SK-N-SH (cell line): ENCODE measurements around the gene SP9. TPM values are rescaled to one million over a fixed set of nuclear protein-coding genes. Genes with fewer than 3 reads are reported as not detected.

ENCODE experiments used
- CTCF ChIA-PET: fragments of 300-600, 350-600 bp; formaldehyde crosslinking; extraction: SDS; loops from one replicate; lab custom pipeline; 2021; lab: Yijun Ruan, JAX
- POLR2A ChIA-PET: fragments of 350-600 bp; sonication (Branson Sonifier 250); formaldehyde crosslinking; extraction: SDS; loops from one replicate; lab custom pipeline; 2020; ENCODE audit warnings: antibody characterized with exemption, inconsistent platforms; lab: Yijun Ruan, JAX
- DNase-seq: peaks from one replicate; pipeline ENCODE4 v3.0.0; 2012
- H2AFZ ChIP-seq: fragments of 200-600 bp; sonication (generic); 2 replicates; pipeline ENCODE4 v1.8.1; 2016; ENCODE audit warnings: antibody characterized with exemption, mild to moderate bottlenecking, low read depth
- H3F3A ChIP-seq: fragments of 200-600 bp; sonication (generic); replicated peaks from 2 replicates; pipeline ENCODE3; 2016; ENCODE audit warnings: antibody characterized with exemption, mild to moderate bottlenecking; ENCODE audit not compliant: insufficient read depth
- H3K27ac ChIP-seq, 2 experiments: fragments of 200-500 bp in 1 of 2; fragments of 200-600 bp in 1 of 2; sonication (Bioruptor generic) in 1 of 2; sonication (generic), shearing (Covaris generic) in 1 of 2; 2 replicates each; pipeline versions ENCODE4 v1.5.1 to v1.6.1; 2014 to 2016; ENCODE audit warnings: low read depth in 2 of 2, inconsistent platforms in 1 of 2, low read length in 1 of 2, mild to moderate bottlenecking in 1 of 2, mixed read lengths in 1 of 2
- H3K27me3 ChIP-seq: fragments of 200-600 bp; sonication (generic), shearing (Covaris generic); 2 replicates; pipeline ENCODE4 v1.6.1; 2016; ENCODE audit warnings: mixed run types; ENCODE audit not compliant: insufficient read depth
- H3K36me3 ChIP-seq, 2 experiments: fragments of 200-500 bp in 1 of 2; fragments of 200-600 bp in 1 of 2; sonication (Bioruptor generic) in 1 of 2; sonication (generic) in 1 of 2; replicated peaks in 1 of 2; 2 replicates each; pipeline versions ENCODE3 to v1.5.1; 2014 to 2016; ENCODE audit warnings: low read length in 1 of 2, mild to moderate bottlenecking in 1 of 2; ENCODE audit not compliant: insufficient read depth in 2 of 2, control insufficient read depth in 1 of 2
- H3K4me1 ChIP-seq, 2 experiments: fragments of 200-500 bp in 1 of 2; fragments of 200-600 bp in 1 of 2; sonication (Bioruptor generic) in 1 of 2; sonication (generic), shearing (Covaris generic) in 1 of 2; 2 replicates each; pipeline versions ENCODE4 v1.5.1 to v1.6.1; 2014 to 2016; ENCODE audit warnings: low read depth in 1 of 2, low read length in 1 of 2, mixed run types in 1 of 2; ENCODE audit not compliant: insufficient read depth in 2 of 2, control insufficient read depth in 1 of 2
- H3K4me2 ChIP-seq: fragments of 200-600 bp; sonication (generic), shearing (Covaris generic); 2 replicates; pipeline ENCODE4 v1.6.1; 2017; ENCODE audit warnings: mixed run types
- H3K4me3 ChIP-seq, 2 experiments: fragments of 200-500 bp in 1 of 2; fragments of 200-600 bp in 1 of 2; sonication (Bioruptor generic) in 1 of 2; sonication (generic), shearing (Covaris generic) in 1 of 2; 2 replicates each; pipeline versions ENCODE4 v1.5.1 to v1.8.1; 2014 to 2016; ENCODE audit warnings: low read depth in 2 of 2, inconsistent platforms in 1 of 2, low read length in 1 of 2, mild to moderate bottlenecking in 1 of 2, mixed read lengths in 1 of 2, moderate library complexity in 1 of 2
- H3K79me2 ChIP-seq: fragments of 200-600 bp; sonication (generic); 2 replicates; pipeline ENCODE4 v1.8.1; 2017; ENCODE audit warnings: mild to moderate bottlenecking; ENCODE audit not compliant: insufficient read depth
- H3K9ac ChIP-seq: fragments of 200-600 bp; sonication (generic); 2 replicates; pipeline ENCODE4 v1.6.1; 2017; ENCODE audit warnings: mixed run types
- H3K9me2 ChIP-seq: fragments of 200-600 bp; sonication (generic); 2 replicates; pipeline ENCODE4 v1.6.1; 2017; ENCODE audit warnings: mixed run types
- H3K9me3 ChIP-seq: fragments of 200-600 bp; sonication (generic); 2 replicates; pipeline ENCODE4 v1.6.1; 2017; ENCODE audit warnings: mixed run types, mild to moderate bottlenecking, moderate library complexity
- H4K20me1 ChIP-seq: fragments of 200-600 bp; sonication (generic); 2 replicates; pipeline ENCODE4 v1.6.1; 2017; ENCODE audit warnings: mild to moderate bottlenecking, mixed run types; ENCODE audit not compliant: insufficient read depth
- CHD2 ChIP-seq: fragments of 150-350 bp; IDR thresholded peaks from 2 replicates; pipeline ENCODE4 v1.6.1; 2018; ENCODE audit warnings: low read length; ENCODE audit not compliant: partially characterized antibody
- EP300 ChIP-seq, 2 experiments: IDR thresholded peaks; 2 replicates each; pipeline versions ENCODE4 v1.4.0 to v1.6.1; 2012; ENCODE audit warnings: borderline replicate concordance in 1 of 2, low read depth in 1 of 2, low read length in 1 of 2
- EZH2phosphoT487 ChIP-seq: fragments of 200-600 bp; sonication (generic); IDR thresholded peaks from 2 replicates; pipeline ENCODE4 v1.6.1; 2017; ENCODE audit warnings: low read depth, mixed run types, mild to moderate bottlenecking, antibody characterized with exemption, moderate library complexity, borderline replicate concordance
- GABPA ChIP-seq: IDR thresholded peaks from 2 replicates; pipeline ENCODE4 v1.4.0; 2012; ENCODE audit warnings: low read depth, mild to moderate bottlenecking
- NFIC ChIP-seq: IDR thresholded peaks from 2 replicates; pipeline ENCODE4 v1.4.0; 2012; ENCODE audit warnings: borderline replicate concordance
- RAD21 ChIP-seq: IDR thresholded peaks from 2 replicates; pipeline ENCODE4 v1.6.1; 2012; ENCODE audit warnings: mild to moderate bottlenecking, low read length
- RCOR1 ChIP-seq: fragments of 150-350 bp; IDR thresholded peaks from 2 replicates; pipeline ENCODE4 v1.6.1; 2017; ENCODE audit warnings: antibody characterized with exemption, low read length
- RXRA ChIP-seq: IDR thresholded peaks from 2 replicates; pipeline ENCODE4 v1.4.0; 2012; ENCODE audit warnings: low read depth, mild to moderate bottlenecking, borderline replicate concordance
- SIN3A ChIP-seq: IDR thresholded peaks from 2 replicates; pipeline ENCODE4 v1.6.1; 2012; ENCODE audit warnings: low read depth, mild to moderate bottlenecking, low read length, moderate library complexity, borderline replicate concordance
- SMC3 ChIP-seq: IDR thresholded peaks from 2 replicates; pipeline ENCODE4 v1.6.1; 2012; ENCODE audit warnings: low read depth, low read length, improper control_type of control experiment
- WGBS: methylation state at CpG from one replicate; pipeline ENCODE4 v1.1.6; 2017; ENCODE audit warnings: low lambda C conversion rate; 5-methylcytosine and 5-hydroxymethylcytosine counted together
- polyA plus RNA-seq, 3 experiments: library from polyadenylated mRNA; depleted of rRNA; stranded (reverse); fragments of >200 nt; gene quantifications; 2 replicates each; pipeline ENCODE4 v1.2.3, GENCODE V29; 2012
- TF ChIP-seq, protein P1 (sequence below): IDR thresholded peaks from 2 replicates; pipeline ENCODE4; 2012
- TF ChIP-seq, protein P2 (sequence below): IDR thresholded peaks from 2 replicates; pipeline ENCODE4 v1.4.0; 2012; ENCODE audit warnings: low read depth, borderline replicate concordance
- TF ChIP-seq, protein P3 (sequence below): IDR thresholded peaks from 2 replicates; pipeline ENCODE4 v1.6.1; 2012; ENCODE audit warnings: mild to moderate bottlenecking, low read depth, low read length, moderate library complexity

Gene SP9
- polyA plus RNA-seq, 1 of the 3 experiments (the other 2 are of a cell fraction): not detected

DNA sequence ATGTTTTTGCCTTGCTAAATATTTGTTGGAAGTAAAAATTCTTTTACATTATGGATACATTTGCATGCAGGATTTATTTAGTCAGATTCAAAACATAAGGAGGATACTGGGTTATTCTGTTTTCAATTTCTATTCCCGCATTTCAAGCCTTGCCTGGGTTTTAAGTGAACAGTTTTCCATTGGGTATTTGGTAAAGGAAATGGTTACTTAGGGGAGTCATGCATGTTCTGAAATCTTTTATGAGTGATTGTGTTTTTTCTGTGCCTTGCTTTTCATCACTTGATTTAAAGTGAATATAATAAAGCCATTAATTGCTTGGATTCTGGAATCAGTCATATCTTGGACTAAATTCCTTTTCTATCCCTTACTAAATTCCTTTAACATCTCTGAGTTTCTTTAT lies 12.0 kb upstream of the SP9 start:
- H3K9ac ChIP-seq: no peak overlapping the region
- H3K27ac ChIP-seq: no peak overlapping the region
- no peak overlapping the region for H2AFZ ChIP-seq
- H3K4me3 ChIP-seq: no peak overlapping the region
- no peaks in the 10 kb centered on the region for H3K79me2 ChIP-seq
- H3K36me3 ChIP-seq: no peaks in the 10 kb centered on the region
- ChIA-PET POLR2A (no interaction called here), CTCF (interaction anchor here (2.1 kb wide), 1 partner anchor 920 kb away, joined by 5 read pairs; no protein-coding TSS in a partner anchor)
- H3K9me3 ChIP-seq: no peaks in the 10 kb centered on the region
- WGBS: 66% methylated on average over 1 of the region's 1 CpG
- no peak for DNase-seq
- H3K9me2 ChIP-seq: no peaks in the 10 kb centered on the region
- H4K20me1 ChIP-seq: no peaks in the 10 kb centered on the region
- peaks cover 0 to 14% of the 10 kb centered on the region in 2 experiments; a peak in 3 of 4 replicates for H3K4me1 ChIP-seq
- TF ChIP-seq NFIC (no peak), GABPA (no peak), EP300 (IDR thresholded peaks at IDR 0.05; ENCODE audit: borderline replicate concordance in 1 of 2, low read depth in 1 of 2, low read length in 1 of 2) (no peak), EZH2phosphoT487 (no peak), SMC3 (no peak), RCOR1 (no peak), RAD21 (no peak), RXRA (no peak), SIN3A (no peak), CHD2 (no peak)
- TF ChIP-seq, protein P1, sequence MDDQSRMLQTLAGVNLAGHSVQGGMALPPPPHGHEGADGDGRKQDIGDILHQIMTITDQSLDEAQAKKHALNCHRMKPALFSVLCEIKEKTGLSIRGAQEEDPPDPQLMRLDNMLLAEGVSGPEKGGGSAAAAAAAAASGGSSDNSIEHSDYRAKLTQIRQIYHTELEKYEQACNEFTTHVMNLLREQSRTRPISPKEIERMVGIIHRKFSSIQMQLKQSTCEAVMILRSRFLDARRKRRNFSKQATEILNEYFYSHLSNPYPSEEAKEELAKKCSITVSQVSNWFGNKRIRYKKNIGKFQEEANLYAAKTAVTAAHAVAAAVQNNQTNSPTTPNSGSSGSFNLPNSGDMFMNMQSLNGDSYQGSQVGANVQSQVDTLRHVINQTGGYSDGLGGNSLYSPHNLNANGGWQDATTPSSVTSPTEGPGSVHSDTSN: no peak
- TF ChIP-seq, protein P2, sequence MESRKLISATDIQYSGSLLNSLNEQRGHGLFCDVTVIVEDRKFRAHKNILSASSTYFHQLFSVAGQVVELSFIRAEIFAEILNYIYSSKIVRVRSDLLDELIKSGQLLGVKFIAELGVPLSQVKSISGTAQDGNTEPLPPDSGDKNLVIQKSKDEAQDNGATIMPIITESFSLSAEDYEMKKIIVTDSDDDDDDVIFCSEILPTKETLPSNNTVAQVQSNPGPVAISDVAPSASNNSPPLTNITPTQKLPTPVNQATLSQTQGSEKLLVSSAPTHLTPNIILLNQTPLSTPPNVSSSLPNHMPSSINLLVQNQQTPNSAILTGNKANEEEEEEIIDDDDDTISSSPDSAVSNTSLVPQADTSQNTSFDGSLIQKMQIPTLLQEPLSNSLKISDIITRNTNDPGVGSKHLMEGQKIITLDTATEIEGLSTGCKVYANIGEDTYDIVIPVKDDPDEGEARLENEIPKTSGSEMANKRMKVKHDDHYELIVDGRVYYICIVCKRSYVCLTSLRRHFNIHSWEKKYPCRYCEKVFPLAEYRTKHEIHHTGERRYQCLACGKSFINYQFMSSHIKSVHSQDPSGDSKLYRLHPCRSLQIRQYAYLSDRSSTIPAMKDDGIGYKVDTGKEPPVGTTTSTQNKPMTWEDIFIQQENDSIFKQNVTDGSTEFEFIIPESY: no peak
- TF ChIP-seq, protein P3, sequence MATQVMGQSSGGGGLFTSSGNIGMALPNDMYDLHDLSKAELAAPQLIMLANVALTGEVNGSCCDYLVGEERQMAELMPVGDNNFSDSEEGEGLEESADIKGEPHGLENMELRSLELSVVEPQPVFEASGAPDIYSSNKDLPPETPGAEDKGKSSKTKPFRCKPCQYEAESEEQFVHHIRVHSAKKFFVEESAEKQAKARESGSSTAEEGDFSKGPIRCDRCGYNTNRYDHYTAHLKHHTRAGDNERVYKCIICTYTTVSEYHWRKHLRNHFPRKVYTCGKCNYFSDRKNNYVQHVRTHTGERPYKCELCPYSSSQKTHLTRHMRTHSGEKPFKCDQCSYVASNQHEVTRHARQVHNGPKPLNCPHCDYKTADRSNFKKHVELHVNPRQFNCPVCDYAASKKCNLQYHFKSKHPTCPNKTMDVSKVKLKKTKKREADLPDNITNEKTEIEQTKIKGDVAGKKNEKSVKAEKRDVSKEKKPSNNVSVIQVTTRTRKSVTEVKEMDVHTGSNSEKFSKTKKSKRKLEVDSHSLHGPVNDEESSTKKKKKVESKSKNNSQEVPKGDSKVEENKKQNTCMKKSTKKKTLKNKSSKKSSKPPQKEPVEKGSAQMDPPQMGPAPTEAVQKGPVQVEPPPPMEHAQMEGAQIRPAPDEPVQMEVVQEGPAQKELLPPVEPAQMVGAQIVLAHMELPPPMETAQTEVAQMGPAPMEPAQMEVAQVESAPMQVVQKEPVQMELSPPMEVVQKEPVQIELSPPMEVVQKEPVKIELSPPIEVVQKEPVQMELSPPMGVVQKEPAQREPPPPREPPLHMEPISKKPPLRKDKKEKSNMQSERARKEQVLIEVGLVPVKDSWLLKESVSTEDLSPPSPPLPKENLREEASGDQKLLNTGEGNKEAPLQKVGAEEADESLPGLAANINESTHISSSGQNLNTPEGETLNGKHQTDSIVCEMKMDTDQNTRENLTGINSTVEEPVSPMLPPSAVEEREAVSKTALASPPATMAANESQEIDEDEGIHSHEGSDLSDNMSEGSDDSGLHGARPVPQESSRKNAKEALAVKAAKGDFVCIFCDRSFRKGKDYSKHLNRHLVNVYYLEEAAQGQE: no peak
- peaks cover 38% of the 10 kb centered on the region for H3K27me3 ChIP-seq
- no peaks in the 10 kb centered on the region for H3F3A ChIP-seq
- no peak overlapping the region for H3K4me2 ChIP-seq
